SU-DHL-6 (cell line): ENCODE measurements around the gene USP11.
"Not testable (repeated sequence)": the region's sequence is repeated elsewhere in the genome, so short reads cannot be mapped to it uniquely, and the experiment has no call there.

Experiments
- H2AFZ ChIP-seq: fragments of 200-600 bp; sonication (generic); 2 replicates; pipeline ENCODE4 v1.6.1; 2014; ENCODE audit warnings: low read depth, mild to moderate bottlenecking, moderate library complexity, mixed read lengths, antibody characterized with exemption, low read length; ENCODE audit not compliant: severe bottlenecking
- H3F3A ChIP-seq: fragments of 200-600 bp; shearing (Covaris generic); 2 replicates; pipeline ENCODE4 v1.6.0; 2016; ENCODE audit warnings: antibody characterized with exemption, mild to moderate bottlenecking; ENCODE audit not compliant: insufficient read depth
- H3K27ac ChIP-seq: fragments of 200-600 bp; sonication (generic); 2 replicates; pipeline ENCODE4 v1.5.1; 2016; ENCODE audit warnings: low read depth, mild to moderate bottlenecking, low read length, moderate library complexity, mixed read lengths
- H3K27me3 ChIP-seq: fragments of 200-600 bp; sonication (generic), shearing (Covaris generic); 2 replicates; pipeline ENCODE4 v1.6.0; 2014; ENCODE audit warnings: mild to moderate bottlenecking, low read length
- H3K36me3 ChIP-seq: fragments of 200-600 bp; sonication (generic); 2 replicates; pipeline ENCODE4 v1.6.1; 2014; ENCODE audit warnings: mild to moderate bottlenecking, low read length, mixed read lengths
- H3K4me2 ChIP-seq: fragments of 300-600, 200-600 bp; shearing (Covaris generic), sonication (generic); 2 replicates; pipeline ENCODE4 v1.6.0; 2014; ENCODE audit warnings: low read length, low read depth, mild to moderate bottlenecking; ENCODE audit not compliant: poor library complexity, severe bottlenecking
- H3K4me3 ChIP-seq: fragments of 200-600 bp; sonication (generic); 2 replicates; pipeline ENCODE4 v1.5.1; 2014; ENCODE audit warnings: antibody characterized with exemption, low read length, mild to moderate bottlenecking, mixed read lengths; ENCODE audit not compliant: insufficient read depth, poor library complexity, severe bottlenecking
- H3K79me2 ChIP-seq: fragments of 200-600 bp; sonication (generic); 2 replicates; pipeline ENCODE4 v1.6.1; 2014; ENCODE audit warnings: mild to moderate bottlenecking, low read length, moderate library complexity; ENCODE audit not compliant: insufficient read depth
- H3K9ac ChIP-seq: fragments of 200-600 bp; sonication (generic); 2 replicates; pipeline ENCODE4 v1.7.0; 2014; ENCODE audit warnings: mild to moderate bottlenecking, low read length
- H3K9me2 ChIP-seq: fragments of 200-600 bp; sonication (generic); replicated peaks from 2 replicates; pipeline ENCODE4 v1.6.1; 2014; ENCODE audit warnings: low read length; ENCODE audit not compliant: insufficient read depth
- H3K9me3 ChIP-seq: fragments of 200-600 bp; sonication (generic); 2 replicates; pipeline ENCODE4 v1.6.1; 2014; ENCODE audit warnings: low read length, mixed read lengths; ENCODE audit not compliant: insufficient read depth
- H4K20me1 ChIP-seq: fragments of 200-600 bp; sonication (generic); 2 replicates; pipeline ENCODE4 v1.6.1; 2014; ENCODE audit warnings: low read depth, mild to moderate bottlenecking, antibody characterized with exemption, low read length, moderate library complexity, mixed read lengths
- EZH2phosphoT487 ChIP-seq: fragments of 200-600 bp; sonication (generic), shearing (Covaris generic); conservative IDR thresholded peaks from 2 replicates; pipeline ENCODE4 v1.6.1; 2018; ENCODE audit warnings: mild to moderate bottlenecking, antibody characterized with exemption, low read length, moderate library complexity, mixed read lengths
- TF ChIP-seq, protein P1 (sequence below): fragments of 200-600 bp; sonication (generic); IDR thresholded peaks from one replicate; pipeline ENCODE4 v1.5.1; 2017; ENCODE audit warnings: antibody characterized with exemption, mild to moderate bottlenecking, low read length, moderate library complexity; ENCODE audit not compliant: insufficient read depth, poor library complexity, severe bottlenecking

The USP11 gene

GRCh38 chrX:47283015-47283771 lies 50.4 kb downstream of the USP11 start:
- Histone ChIP-seq H3K36me3 (no peaks in the 10 kb centered on the region), H2AFZ (no peak overlapping the region), H3K4me2 (no peak overlapping the region), H3K27me3 (no peaks in the 10 kb centered on the region), H3K79me2 (no peaks in the 10 kb centered on the region), H3K9me2 (no peaks in the 10 kb centered on the region), H3K9me3 (no peaks in the 10 kb centered on the region), H4K20me1 (no peaks in the 10 kb centered on the region), H3K27ac (no peak overlapping the region), H3K9ac (no peak overlapping the region), H3F3A (no peaks in the 10 kb centered on the region), H3K4me3 (no peak overlapping the region)
- no peak for TF ChIP-seq EZH2phosphoT487
- TF ChIP-seq, protein P1, sequence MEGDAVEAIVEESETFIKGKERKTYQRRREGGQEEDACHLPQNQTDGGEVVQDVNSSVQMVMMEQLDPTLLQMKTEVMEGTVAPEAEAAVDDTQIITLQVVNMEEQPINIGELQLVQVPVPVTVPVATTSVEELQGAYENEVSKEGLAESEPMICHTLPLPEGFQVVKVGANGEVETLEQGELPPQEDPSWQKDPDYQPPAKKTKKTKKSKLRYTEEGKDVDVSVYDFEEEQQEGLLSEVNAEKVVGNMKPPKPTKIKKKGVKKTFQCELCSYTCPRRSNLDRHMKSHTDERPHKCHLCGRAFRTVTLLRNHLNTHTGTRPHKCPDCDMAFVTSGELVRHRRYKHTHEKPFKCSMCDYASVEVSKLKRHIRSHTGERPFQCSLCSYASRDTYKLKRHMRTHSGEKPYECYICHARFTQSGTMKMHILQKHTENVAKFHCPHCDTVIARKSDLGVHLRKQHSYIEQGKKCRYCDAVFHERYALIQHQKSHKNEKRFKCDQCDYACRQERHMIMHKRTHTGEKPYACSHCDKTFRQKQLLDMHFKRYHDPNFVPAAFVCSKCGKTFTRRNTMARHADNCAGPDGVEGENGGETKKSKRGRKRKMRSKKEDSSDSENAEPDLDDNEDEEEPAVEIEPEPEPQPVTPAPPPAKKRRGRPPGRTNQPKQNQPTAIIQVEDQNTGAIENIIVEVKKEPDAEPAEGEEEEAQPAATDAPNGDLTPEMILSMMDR: no peak

- not testable (repeated sequence) for H3K27ac ChIP-seq, H3K9me3 ChIP-seq, H3K9me2 ChIP-seq, H3K36me3 ChIP-seq, H2AFZ ChIP-seq, H3K79me2 ChIP-seq, H3K27me3 ChIP-seq, H4K20me1 ChIP-seq, H3K9ac ChIP-seq, H3K4me3 ChIP-seq, H3F3A ChIP-seq, H3K4me2 ChIP-seq
Measured at GRCh38 chrX:47284616-47285015, 51.8 kb downstream of the USP11 start.

DNA sequence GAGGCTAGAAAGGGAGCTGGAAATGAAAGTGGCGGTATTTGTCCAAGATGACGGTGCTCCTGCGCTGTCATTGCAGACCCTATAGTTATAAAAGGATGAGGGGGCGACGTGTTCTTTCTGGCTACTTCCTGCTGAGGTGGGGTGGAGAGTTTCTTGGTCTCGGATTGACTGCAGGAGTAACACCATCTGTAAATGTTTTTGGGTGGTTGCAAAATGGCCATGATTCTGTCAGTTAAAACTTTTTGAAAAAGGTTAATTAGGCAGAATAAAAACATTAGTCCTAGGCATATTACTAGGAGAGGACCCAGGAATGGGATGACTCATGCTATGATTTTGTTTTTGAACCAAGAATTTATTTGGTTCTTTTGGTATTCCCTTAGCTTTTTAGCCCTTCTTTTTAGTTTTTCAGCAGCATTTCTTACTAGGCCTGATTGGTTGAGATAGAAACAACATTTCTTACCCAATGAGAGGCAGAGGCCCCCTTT lies 53.1 kb downstream of the USP11 start:
- no peaks in the 10 kb centered on the region for H3K9me2 ChIP-seq
- H3K27ac ChIP-seq: no peak overlapping the region
- no peak overlapping the region for H3K4me2 ChIP-seq
- H3K9me3 ChIP-seq: no peaks in the 10 kb centered on the region
- no peak for TF ChIP-seq EZH2phosphoT487
- TF ChIP-seq, protein P1: no peak
- H2AFZ ChIP-seq: no peak overlapping the region
- H3K4me3 ChIP-seq: no peak overlapping the region
- no peaks in the 10 kb centered on the region for H3K36me3 ChIP-seq
- H3K79me2 ChIP-seq: no peaks in the 10 kb centered on the region
- H3F3A ChIP-seq: no peaks in the 10 kb centered on the region
- H3K27me3 ChIP-seq: no peaks in the 10 kb centered on the region
- H3K9ac ChIP-seq: no peak overlapping the region
- no peaks in the 10 kb centered on the region for H4K20me1 ChIP-seq

GRCh38 chrX:47293106-47293505 lies 60.3 kb downstream of the USP11 start:
- Histone ChIP-seq H3K27ac (no peak overlapping the region), H2AFZ (no peak overlapping the region), H3K27me3 (no peaks in the 10 kb centered on the region), H3K9ac (no peak overlapping the region), H3K36me3 (no peaks in the 10 kb centered on the region), H3K9me3 (no peaks in the 10 kb centered on the region), H3F3A (no peaks in the 10 kb centered on the region), H3K4me2 (no peak overlapping the region), H3K79me2 (no peaks in the 10 kb centered on the region), H4K20me1 (no peaks in the 10 kb centered on the region), H3K4me3 (no peak overlapping the region), H3K9me2 (no peaks in the 10 kb centered on the region)
- TF ChIP-seq EZH2phosphoT487: no peak
